Astrocyte of the hippocampus (primary cell): ENCODE measurements around the gene ORC4.
A peak's percentile ranks its signal among the peaks of the same experiment; 100 is the strongest.

Source experiments
- DNase-seq: peaks from one replicate; pipeline ENCODE4 v3.0.0; 2011; ENCODE audit warnings: low read depth, low spot score

ORC4 gene

DNA sequence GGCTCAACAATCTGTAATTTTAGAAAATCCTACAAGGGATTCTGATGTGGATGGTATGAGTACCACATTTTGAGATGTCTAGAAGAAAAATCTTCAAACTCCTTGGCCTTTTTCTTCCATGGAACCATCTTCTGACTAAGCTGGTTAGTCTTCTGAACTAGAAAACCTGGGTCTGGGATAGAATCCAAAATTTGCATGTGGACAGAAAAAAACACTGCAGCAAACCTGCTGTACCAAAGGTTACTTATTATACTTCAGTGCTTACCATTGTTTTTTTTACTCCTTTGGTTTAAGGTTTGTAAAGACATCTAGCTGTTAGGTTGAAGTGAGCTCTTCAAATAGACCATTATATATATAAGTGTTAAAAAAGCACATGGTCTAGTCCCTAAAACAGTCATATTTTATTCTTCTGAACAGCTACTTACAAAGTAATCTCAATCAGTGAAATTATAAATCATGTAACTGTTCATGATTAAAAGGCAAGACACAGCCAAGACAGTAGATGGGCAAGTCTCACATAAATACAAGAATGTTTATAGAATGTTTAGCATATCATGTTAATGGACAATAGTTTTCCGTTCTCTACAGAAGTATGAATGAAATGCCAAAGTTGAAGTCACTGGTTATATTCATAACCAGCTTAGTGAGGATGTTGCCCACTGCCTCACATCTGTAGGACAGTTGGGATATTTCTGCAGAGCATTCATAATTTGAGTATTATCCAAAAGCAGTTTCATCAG lies 85.5 kb downstream of the ORC4 start:
- peak; percentile 51 for DNase-seq

DNA sequence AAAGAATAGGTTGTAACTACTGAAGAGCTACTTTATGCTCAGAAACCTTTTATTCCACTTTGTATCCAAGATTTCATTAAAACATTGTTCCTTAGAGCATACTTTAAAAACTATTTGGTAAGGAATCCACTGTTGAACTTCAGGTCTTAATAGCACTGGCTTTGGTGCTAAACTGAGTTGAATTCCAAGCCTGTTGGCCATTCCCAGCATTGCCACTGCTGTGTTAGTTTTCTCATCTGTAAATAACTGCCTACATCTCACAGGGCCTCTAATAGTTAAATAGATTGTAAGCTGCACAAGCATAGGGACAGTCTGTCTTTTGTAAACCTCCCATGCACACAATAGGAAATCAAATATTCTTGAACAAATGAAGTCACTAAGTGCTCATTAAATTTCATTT lies 86.6 kb downstream of the ORC4 start:
- DNase-seq, result no peak

DNA sequence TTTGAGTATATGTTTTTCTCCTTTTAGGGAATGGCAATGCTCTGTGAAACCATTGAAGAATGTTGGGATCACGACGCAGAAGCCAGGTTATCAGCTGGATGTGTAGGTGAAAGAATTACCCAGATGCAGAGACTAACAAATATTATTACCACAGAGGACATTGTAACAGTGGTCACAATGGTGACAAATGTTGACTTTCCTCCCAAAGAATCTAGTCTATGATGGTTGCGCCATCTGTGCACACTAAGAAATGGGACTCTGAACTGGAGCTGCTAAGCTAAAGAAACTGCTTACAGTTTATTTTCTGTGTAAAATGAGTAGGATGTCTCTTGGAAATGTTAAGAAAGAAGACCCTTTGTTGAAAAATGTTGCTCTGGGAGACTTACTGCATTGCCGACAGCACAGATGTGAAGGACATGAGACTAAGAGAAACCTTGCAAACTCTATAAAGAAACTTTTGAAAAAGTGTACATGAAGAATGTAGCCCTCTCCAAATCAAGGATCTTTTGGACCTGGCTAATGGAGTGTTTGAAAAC lies 93.4 kb downstream of the ORC4 start:
- no peak for DNase-seq

DNA sequence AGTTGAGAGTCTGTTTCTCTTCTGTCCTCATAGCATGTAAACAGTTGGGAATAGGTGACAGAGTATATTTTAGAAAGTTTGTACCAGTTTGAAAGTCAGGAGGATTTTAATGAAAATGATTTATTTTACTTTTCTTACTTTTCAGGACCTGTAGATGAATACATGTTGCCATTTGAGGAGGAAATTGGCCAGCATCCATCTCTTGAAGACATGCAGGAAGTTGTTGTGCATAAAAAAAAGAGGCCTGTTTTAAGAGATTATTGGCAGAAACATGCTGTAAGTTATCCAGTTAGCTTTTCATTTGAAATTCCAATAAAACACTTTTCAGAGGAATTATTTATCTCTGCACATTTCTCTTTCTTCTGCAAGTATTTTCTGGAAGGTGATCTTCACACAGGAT lies 94.7 kb downstream of the ORC4 start:
- no peak for DNase-seq

DNA sequence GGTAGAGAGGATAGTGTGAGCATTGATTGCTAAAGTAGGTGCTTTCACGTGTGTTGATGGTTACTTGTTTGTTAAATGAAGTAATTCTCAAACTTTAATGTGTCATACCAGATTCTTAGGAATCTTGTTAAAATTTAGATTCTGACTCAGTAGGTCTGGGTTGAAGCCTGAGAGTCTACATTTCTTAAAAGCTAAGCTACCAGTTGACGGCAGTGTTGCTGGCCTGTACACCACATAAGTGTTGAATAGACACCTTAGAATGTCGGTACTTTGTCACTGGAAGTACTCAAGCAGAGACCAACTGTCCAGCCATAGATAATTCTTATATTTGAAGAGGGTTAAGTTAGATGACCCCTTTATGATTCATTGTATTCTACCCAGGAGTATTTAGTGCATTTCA lies 95.9 kb downstream of the ORC4 start:
- DNase-seq, result no peak

DNA sequence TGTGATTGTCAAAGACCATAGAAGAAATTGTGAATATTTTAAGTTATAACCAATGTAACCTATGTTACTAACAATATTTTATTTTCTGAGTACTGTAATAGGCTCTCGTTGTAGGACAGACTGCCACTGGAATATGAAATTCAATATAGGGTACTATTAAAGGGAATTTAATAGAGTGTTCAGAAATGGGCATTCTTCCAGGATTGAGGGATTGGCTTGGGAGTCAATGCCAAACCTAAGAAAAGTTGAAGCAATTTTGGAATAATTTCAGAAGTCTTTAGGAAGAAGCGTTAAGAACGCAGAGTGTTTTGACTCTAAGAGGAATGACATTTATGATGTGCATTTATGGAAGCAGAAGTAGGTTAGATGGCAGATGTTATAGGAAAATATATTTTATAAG lies 96.7 kb downstream of the ORC4 start:
- DNase-seq, result no peak

DNA sequence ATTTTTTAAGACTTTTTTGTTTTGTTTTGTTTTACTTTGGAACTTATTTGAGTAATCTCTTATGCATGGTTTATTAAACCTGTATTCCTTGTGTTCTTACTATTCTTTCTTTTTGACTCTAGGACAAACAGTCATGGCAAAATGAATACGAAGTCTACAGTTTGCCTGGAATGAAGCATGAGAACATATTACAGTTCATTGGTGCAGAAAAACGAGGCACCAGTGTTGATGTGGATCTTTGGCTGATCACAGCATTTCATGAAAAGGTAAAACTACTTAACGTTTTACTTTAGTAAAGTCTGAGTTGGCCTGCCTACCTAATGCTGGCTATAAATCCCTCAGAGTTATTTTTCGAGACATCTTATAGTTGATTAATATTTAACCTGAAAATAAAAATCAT lies 103.4 kb downstream of the ORC4 start:
- DNase-seq, result no peak

DNA sequence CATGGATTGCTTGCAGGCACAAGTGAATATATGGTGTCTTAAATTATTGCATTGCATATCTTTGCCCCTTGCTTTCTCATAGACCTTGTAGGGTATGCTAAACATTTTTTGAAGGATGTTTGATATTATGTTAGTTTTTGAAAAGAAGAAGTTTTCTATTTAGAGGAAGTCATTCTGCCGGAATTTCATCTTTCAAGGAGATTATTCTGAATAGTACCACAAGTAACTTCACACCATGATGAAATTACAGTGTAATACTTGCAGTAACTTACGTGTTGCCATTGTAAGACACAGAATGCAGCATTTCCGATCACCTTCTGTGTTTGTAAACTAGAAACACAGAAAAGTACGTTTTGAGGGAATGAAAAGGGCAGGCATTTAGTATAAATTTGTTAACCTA lies 103.8 kb downstream of the ORC4 start:
- DNase-seq, result no peak

DNA sequence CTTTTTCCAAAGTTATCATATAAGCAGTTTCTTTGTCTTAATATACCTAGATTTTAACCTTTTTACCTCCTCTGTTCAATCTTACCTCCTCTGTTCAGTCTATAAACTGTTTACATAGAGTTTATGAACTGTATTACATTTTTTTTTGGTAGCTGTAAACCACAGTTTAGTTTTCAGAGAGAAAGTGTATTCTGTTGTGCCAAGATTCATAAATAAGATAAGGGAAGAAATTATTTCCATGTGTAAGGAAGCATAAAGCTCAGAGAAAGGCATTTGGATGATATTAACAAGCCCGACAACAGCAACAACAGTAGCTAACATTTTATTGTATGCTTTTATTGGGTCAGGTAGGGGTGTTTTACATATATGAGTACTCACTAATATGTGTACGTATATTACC lies 104.5 kb downstream of the ORC4 start:
- no peak for DNase-seq

DNA sequence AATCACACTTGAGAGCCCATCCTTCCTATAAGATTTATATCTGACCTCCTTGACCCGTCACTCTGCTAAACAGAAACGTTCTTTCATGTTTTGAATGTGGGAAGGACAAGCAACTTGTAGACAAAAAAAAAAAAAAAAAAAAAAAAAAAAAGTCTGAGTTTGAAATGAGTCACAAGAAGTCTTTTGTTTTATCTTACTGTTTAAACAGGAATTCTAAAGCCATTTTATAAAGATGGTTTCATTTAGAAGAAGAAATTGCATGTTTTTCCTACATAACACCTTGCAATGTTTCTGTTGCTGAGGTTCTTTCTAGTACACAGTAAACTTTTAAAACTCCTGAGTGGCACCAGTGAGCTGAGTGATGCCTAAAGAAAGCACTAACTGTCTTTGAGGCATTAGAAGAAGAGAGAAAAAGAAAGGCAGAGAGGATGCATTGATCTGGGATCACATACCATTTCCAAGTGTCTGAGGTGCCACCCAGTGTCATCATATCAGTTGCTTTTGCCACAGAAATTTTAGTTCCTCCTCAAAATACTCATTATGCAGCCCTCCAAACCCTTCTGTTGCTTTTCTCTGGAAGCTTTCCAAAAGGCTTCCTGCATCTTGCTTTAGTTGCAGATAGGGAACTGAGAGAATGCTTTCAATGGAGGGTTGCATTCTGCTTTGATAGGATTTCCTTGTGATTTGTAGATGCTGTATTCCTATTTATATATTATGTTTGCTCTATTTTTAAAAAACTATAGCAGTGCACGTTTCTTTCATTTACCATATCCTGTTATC lies 106.6 kb downstream of the ORC4 start:
- DNase-seq, result peak; percentile 39

DNA sequence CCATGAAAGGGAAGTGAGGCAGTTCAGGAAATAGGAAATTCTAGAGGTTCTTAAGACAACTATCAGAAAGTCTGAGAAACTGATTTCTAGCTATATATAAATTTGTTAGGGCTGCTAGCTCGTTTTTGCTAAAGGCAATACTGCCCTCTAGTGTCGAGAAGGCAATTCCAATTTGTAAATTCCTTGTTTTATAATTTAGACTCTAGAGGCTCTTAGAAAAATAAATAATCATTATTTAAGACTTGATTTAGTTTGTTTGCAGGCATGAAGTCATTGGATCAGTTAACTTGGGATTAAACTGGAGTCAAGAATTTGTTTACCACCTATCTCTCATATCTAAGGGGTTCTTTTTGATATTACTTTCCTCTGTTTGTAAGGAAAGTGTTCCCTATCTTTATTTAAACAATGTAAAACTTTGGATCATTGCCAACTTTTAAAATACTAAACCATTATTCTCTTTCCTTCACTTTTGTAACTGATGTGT lies 109.5 kb downstream of the ORC4 start:
- DNase-seq, result peak; percentile 84

DNA sequence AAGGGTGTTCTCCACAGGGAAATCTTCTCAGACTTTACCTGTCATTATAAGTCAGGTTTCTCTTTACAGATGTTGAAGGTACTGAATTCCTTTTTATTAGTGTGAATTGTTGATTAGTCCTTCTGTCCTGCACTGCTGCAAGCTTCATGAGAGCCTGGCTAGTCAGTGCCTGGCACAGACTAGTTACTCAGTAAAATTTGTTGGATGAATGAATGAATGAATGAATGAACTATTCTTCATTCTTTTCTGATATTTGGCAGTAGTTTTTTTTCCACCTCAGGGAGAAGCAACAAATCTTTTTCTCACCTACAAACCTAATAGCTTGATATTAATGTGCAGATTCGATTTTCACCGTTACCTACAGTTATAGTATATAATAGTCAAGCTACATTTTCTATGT lies 111.4 kb downstream of the ORC4 start:
- no peak for DNase-seq

DNA sequence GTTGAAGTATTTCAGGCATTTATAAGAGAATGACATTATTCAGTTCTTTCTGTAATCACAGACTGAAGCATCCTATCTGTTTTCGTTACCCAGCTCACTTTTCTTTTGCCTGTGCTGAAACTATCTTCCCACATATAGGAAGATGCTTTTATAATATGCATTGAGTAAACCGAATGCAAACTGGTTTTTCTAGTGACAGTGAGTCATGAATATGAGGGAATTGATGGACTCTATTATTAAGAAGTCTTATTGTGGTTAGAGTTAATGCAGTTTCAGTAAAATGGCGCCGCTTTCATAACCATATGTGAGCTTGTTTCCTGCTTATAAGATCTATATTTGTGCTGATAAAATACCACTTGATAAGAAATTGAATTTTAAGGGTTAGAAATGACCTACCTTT lies 116.5 kb downstream of the ORC4 start:
- DNase-seq, result no peak

DNA sequence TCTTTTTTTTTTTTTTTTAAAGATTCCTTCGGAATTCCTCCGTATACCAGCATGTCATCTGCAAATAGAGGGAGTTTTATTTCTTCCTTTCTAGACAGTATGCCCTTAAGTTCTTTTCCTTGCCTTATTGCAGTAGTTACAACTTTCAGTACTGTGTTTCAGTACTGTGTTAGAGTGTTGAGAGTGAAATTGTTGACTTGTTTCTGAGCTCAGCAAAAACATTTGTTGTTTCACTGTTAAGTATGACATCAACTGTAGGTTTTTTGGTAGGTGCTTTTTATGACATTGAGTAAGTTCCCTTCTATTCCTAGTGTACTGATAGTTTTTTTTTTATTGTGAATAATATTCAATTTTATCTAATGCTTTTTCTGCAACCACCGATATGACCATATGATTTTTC lies 131.9 kb downstream of the ORC4 start:
- no peak for DNase-seq

DNA sequence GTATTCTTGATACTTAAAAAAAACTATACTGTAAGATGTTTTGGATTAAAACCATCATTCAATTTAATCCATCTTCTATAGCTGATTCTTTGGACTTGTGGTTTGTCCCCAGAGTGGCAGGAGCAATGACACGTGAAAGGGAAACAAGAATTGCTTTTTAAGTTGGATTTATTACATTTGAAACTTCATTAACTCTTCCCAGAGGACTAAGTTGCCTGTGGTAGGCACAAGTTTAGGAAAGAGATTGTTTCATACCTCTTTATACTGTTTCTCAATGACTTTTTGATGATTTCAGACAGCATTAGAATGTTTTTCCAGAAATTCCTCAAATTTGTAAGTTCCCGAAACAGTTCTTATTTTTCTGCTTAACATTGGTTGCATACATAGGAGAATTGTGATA lies 134.4 kb downstream of the ORC4 start:
- no peak for DNase-seq

DNA sequence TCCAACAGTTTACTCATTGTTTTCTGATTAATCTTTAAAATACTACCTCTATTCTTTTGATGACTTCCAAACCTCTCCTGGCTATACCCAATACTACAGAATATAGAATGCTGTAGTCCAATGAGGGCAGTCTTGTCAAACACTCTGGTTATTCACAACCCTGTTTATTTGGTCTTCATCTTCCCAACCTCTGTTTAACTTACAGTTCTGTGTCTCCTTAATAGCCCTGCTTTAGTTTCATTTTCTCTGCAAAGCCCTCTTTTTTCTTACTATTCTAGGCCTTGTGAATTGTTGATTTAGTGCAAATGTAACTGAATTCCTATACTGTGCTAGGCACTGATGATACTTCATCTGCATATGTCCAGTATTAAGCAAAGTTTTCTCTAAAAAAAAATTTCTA lies 135.7 kb downstream of the ORC4 start:
- no peak for DNase-seq

DNA sequence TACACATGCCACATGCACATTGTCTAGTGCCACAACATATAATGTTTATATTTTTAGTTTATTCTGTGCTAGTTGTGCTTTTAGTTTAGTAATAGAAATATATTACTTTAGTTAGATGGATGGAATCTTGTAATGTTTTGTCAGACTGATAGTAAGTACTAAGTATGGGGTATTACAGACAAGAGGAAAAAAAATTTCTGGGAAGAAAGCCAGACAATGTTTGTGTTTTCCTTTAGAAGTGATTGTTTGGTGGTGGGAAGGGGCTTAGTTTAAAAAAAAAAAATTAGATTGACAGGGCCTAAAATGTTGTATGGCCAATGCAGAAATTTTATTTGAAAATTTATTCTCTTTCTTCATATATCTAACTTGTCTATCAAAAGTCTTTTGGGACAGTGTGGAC lies 137.9 kb downstream of the ORC4 start:
- DNase-seq, result peak; percentile 16
